GM21723 (cell line): ENCODE measurements around the gene DGKB.
"Not testable (repeated sequence)": the region's sequence is repeated elsewhere in the genome, so short reads cannot be mapped to it uniquely, and the experiment has no call there.

Experiments
- ATAC-seq: cut with Tn5 transposase; IDR thresholded peaks from one replicate; pipeline ENCODE4 v1.9.1; 2021; ENCODE audit warnings: mild to moderate bottlenecking, moderate library complexity; ENCODE audit not compliant: unreplicated experiment

The DGKB gene

DNA sequence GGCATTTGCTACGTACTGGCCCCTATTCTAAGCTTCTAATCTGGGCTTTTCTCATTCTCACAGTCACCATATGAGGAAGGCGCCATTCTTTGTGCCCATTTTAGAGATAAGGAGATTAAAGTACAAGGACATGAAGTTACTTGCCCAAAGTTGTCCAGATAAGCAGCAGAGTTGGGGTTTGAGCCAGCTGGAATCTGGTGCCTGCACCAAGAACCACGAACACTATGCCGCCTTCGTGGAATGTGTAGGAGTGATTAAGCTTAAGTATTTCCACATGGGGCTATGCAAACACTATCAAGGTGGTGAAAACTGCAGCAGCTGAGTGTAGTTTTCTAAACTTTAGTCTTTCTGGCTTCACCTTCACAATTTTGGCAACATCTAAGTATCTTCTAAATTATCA lies 570.4 kb downstream of the DGKB start:
- ATAC-seq, result no peak

DNA sequence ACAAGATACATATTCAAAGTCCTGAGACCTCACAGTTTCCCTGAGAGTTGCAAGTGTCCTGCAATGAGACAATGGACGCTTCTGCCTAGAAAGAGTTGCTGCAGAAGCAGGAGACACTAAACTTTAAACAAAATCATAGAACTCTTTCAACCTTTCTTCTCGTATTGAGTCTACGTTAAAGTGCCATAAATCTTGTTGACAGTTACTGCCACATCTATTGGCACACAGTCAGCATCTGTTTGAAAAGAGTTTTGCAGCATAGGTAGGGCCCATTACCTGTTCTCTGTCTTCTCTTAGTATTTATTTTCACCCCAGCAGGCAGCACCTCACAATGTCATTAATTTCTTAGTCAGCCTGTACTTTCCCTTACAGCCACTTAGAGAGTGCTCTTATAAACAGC lies 577.8 kb downstream of the DGKB start:
- ATAC-seq, result no peak

DNA sequence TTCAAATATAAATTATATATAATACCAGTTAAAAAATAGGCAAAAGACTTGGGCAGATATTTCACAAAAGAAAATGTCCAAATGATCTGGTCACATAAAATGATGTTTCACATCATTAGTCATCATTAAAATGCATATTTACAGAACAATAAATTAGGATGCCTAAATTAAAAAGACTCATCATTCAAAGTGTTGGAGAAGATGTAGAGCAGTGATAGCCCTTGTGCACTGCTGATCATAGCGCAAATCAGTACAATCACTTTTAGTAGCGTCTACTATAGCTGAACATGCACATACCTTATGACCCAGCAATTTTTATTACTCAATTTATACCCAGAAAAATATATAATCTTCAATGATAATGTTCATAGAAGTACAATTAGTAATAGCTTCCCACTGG lies 579.8 kb downstream of the DGKB start:
- ATAC-seq, result no peak

DNA sequence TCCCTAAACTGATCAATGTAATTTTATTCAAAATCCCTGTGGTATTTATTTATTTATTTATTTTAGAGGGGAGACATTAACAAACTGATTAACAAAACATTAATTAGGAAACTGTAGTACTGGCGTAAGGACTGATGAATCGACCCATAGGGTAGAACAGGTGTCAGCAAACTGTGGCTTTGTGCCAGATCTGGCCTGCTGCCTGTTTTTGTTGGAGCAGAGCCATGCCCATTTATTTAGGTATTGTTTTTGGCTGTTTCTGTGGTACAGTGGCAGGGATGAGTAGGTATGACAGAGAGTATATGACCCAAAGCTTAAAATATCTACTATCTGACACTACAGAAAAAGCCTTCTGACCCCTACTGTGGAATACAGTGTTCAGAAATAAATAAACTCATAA lies 580.6 kb downstream of the DGKB start:
- ATAC-seq, result no peak

DNA sequence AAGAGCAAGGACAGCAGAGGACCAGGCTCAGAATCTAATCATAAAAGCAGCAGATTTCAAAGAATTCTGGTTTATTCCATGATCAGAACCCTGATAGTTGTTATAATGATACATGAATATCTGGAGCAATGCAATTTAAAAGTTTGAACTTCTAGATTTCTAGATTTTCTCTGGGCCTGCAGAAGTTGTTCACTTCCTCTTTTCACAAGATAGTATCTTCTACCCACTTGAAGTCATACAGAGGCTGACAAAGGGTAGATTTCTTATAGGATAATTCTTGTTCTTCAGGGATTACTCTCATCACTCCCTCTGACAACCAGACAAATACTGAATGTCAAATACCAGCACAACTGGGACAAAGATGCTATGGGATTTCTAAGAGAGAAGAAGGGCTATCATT lies 593.1 kb downstream of the DGKB start:
- no peak for ATAC-seq

DNA sequence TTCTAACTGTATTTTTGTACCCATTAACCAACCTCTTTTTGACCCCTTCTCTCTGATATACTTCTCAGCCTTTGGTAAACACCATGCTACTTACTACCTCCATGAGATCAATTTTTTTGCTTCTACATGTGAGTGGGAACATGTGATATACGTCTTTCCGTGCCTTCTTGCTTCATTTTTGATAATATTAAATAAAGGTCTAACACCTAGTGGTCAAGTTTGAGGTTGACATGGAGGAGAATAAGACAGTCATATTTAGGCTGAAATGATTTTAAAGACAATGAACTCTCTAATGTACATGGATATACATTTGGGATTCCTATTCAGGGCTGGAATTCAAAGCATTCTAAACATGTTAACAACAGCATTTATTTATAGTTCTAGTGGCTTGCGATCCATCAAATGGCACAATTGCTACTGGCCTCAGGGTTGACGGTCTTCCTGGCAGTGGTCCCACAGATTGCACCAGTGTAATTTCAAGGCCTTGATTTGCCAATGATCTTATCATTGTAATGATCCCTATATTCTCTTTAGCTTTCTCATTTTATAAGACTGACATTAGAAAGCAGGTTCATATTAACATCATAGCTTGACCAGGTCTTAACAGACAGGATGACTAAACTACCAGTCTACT lies 597.2 kb downstream of the DGKB start:
- no peak for ATAC-seq

DNA sequence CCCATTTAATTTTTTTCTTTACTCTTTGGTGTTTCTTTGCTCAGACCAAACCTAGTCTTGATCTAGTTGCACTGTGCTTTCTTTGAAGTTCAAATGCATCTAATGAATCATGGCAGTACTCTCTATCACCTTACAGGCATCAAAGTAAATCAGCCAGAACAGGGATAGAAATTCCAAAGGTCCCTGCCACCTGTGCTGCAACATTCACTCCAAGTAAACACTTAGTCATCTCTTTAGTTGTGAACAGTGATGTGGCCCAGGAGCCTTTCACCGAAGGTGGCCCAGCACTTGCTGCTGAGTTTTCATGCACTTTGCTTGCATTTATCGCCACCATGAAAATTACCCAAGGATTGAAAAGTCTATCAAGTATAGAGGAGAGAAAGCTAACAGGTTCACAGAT lies 599.0 kb downstream of the DGKB start:
- no peak for ATAC-seq

DNA sequence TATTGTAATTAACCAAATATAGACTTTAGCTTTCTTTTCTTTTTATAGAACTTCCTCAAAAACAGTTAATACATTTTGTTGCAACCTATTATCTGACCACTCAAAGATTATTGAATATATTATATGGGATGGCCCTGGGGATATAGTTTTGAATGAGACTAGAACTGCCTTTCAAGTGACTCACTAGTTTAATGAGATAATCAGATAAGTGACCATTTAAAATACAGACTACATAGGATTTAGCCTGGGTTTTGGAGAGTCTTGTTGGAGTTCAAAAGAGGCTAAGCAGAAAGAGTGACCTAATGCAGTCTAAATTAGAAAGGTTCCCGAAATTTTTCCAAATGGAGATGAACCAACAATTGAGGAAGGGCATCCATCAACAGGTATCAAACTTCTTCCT lies 607.9 kb downstream of the DGKB start:
- no peak for ATAC-seq

DNA sequence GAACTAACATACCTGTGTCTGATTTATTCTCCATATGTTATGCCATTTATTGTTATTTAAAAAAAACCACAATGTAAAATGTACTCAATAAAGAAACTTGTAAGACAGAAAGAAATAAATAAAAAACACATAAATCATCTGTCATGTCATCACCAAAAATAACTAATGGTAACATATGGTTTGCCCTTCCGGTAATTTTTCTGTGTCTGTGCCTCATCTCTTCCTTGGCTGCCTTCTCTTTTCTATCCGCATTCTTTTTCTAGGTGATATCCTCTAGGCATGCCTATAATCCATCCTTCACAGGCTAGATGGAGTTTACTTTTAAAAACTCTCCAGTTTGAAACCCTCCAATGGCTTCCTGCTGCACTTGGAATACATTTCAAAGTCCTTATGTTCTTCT lies 609.1 kb downstream of the DGKB start:
- ATAC-seq, result no peak

DNA sequence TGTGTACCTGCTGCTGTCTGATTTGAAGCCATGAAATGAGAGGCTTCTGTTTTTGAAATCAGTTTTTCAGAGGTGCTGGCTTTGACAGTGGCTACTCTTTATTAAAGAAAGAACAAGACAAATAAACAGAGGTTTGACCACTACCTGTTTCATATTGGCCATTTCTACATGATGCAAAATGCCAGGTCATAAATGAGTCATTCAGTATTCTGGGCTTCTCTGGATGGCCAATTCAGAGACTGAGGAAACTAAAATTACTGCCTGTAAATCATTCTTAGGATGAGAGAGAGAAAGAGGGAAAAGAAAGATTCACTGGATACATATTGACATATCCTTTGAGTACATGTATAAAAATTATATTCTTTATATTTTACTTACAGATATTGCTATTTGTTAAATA lies 609.8 kb downstream of the DGKB start:
- ATAC-seq, result no peak

DNA sequence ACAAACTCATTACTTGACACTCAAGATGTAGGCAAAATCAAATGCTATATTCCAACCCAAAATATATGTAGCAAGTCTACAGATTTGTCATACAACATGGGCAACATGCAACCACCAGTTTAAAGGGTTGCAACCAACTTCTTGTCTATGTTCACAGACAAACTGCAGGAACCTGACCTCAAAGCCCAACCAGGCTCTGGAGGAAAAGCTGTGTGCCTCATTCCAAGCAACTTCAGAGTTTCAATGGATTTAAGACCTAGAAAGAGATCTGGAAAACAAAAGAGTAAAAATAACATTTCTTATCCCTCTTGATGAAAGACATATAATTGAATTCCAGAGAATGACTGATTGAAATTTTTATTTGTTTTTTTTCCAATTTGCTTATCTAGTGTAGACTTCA lies 612.6 kb downstream of the DGKB start:
- no peak for ATAC-seq

DNA sequence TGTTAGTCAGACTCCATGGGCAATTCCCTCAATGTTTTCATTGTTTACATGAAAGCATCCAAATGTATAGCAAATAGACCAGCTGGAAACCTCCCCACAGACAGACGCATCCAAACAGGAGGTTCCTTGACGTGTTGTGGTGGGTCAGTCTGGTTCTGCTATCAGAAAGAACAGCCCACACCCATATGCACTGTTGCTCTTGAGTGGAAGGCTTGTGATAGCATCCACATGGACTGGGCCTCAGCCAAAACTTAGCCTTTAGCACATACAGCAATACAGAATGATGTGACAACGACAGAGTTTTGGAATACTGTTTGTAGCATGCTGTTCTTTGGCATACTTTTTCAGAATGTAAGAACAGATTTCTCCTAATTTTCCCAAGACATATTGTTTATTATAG lies 613.9 kb downstream of the DGKB start:
- ATAC-seq, result no peak

DNA sequence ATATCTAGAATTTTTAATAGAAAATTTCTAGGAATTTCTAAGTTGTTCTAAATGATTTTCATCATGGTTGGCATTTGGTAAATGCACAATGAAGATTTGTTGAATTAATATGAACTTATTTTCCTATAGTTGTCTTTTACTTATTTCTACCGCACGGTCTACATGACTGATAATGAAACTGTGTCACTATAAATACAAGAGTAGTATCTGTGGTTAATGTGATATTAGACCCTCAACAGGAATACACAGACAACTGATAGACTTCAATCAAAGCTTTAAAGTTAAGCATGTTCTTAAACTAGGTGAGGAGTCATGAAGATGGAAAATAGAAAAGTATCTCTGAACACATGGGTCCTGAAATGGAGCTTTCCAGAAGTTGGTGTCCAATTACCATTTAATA lies 615.2 kb downstream of the DGKB start:
- ATAC-seq, result no peak

DNA sequence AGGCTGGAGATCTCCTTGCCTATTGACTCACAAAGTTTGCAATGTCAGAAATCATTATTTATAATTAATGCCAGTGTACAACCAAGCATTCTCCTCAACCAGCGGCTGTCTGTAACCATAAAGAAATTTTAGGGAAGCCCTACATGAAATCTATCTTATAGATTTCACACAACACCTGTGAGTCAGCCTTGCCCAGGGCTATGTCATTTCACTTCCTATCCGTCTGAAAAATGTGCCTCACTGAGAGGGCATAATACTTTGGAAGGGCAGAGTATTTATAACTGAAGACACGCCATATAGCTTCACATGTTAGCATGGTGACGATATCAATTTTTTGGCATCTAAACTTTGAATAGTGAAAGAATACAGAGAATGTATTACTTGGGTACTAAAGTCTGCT lies 616.5 kb downstream of the DGKB start:
- ATAC-seq, result no peak

DNA sequence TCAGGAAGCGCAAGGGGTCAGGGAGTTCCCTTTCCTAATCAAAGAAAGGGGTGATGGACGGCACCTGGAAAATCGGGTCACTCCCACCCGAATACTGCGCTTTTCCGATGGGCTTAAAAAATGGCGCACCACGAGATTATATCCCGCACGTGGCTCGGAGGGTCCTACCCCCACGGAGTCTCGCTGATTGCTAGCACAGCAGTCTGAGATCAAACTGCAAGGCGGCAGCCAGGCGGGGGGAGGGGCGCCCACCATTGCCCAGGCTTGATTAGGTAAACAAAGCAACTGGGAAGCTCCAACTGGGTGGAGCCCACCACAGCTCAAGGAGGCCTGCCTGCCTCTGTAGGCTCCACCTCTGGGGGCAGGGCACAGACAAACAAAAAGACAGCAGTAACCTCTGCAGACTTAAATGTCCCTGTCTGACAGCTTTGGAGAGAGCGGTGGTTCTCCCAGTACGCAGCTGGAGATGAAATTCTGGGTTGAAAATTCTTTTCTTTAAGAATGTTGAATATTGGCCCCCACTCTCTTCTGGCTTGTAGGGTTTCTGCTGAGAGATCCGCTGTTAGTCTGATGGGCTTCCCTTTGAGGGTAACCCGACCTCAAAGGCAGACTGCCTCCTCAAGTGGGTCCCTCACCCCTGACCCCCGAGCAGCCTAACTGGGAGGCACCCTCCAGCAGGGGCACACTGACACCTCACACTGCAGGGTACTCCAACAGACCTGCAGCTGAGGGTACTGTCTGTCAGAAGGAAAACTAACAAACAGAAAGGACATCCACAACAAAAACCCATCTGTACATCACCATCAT lies 623.3 kb downstream of the DGKB start:
- not testable (repeated sequence) for ATAC-seq

DNA sequence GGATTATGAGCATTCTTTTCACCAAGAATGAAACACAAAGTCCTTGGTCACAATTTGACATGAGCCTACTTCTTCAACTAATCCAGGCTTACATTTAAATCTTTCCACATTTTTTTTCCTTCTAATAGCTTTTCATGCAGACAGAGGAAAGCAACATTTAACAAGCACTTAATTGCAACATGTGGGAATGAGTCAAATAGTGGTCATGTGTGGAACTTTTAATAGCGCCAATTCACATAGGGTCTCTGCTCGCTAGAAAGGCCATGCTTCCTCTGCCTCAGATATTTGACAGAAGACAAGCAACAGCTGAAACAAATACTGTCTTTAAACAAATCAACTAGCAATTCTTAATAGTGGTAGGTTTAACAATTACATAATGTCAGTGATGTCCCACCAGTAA lies 627.2 kb downstream of the DGKB start:
- no peak for ATAC-seq

DNA sequence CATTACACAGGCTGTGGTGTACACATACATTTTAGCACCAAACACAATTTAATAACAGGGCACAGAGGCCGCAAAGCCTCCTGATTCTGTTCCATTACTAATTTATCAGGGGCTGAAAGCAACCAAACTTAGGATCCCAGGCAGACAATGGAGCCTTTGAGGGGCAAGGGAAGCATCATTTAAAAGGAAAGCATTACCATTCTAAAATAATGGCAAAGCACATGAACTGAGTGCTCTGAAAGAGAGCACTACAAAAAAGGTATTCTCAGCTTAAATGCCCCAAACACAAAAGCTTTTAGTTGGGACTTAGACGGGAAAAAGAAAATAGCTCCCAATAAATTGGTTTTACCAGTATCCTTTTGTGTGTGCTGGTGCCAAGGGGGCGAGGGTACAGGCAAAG lies 631.1 kb downstream of the DGKB start:
- no peak for ATAC-seq

DNA sequence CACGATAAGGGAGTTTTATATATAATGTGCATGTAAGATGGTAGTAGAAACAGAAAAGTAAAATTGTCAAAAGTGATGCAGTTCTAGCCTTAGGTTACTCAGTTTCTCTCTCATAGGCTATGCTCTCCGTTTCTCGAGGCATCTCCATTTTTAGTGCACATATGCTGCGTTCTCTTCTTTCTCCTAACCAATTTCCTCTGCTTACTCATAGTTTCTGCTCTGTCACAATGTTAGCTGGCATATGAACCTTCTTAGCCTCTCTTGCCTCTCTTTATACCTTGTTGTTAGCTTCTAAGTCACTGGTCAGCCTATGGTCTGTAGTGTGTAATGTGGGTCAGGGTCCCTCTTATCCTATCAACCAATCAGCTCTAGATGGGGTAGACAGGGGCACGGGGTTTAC lies 632.5 kb downstream of the DGKB start:
- ATAC-seq, result no peak

DNA sequence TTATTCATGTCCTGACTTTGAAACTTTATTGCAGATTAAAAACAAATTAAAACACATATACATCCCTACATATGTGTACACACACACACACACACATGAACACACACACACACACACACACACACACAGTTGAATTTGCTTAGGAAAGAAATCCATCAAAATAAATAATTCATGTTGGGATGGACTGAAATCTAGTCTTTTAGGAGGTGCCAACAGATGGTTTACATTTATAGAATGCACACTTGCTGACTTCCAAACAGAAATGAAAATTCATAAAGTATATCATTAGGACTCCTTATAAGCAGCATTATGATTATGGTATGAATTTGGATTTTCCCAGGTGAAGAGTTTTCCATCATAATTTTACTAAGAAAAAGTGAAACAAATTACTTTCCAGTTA lies 642.5 kb downstream of the DGKB start:
- no peak for ATAC-seq

DNA sequence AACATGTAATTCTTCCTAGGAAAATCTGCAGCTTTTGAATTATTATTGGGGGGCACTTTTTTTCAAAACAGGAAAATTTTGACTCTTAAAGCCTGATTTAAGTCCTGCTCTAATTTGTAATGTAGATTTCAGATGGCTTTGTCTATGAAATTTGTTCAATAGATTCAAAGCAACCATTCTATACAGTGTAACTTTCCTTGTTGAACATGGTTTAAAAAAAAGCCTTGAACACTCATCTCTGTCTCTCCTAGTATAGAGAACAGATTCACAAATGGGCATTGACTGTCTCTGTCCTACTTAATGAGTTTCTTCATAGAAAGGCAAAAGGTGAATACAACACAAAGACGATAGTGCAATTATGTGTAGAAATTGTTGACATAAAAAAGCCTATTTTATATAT lies 643.7 kb downstream of the DGKB start:
- ATAC-seq, result no peak

DNA sequence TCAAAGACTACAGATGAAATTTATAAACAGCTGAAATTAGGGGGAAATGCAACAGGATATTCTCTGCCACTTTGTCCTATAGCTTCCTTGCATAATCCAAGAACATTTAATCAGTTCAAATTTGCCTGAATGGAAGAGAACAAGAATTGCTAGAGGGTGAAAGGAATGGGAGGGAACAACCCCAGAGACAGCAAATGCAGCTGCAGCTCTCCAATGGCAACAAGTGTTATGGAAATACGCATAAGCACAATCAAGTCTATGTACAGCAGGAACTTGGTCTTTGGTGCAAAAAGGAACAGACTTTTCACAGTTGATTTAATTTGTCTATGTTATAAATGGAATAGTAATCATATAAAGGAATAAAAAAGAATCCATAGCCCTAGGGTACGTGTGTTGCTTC lies 644.1 kb downstream of the DGKB start:
- no peak for ATAC-seq

DNA sequence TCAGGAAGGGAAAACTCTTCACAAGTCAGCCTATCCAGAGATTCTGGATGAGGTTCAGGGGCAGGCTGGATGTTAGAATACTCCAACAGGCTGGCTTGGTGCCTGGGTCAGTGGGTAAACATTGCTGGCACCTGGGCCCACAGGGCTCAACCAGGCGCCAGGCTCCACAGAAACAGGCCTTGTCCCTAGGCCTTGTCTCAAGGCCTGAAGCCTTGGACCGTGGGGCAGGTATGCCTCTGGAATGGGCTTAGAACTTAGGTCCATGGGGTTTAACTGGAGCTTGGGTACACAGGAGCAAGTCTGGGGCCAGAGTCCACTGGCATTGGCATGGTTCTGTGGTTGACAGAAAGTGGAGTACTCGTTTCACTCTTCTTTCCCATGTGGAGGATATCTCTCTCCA lies 650.1 kb downstream of the DGKB start:
- ATAC-seq, result no peak

DNA sequence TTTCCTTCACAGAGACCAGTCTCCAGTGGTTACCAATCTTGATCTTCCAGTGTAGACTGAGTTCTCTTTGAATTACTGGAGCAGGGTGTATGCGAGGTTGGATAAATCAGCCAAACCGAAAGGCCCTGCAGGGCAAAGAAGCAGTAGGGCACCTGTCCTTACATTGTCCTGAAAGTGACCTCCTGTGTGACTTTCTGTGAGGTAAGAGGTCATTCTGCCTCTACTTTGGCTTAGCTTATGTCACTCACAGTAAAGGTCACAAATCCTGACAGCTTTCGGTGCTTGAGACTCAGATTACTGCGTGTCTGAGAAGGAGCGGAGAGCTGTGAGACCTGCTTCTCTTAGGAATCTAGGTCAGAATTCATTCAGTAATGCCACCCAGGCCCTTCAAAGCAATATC lies 660.4 kb downstream of the DGKB start:
- ATAC-seq, result no peak
